ENCODE data around the gene PCSK4.

GRCh38 chr19:1435378-1435989 is 54.7 kb downstream of the PCSK4 start:
- TF ChIP-seq CTCF (IDR thresholded peaks at IDR 0.05; ENCODE audit: low read depth, low read length, poor library complexity, severe bottlenecking) (no peak), EZH2phosphoT487 (IDR thresholded peaks at IDR 0.05; ENCODE audit: borderline replicate concordance, low read length) (no peak)

All from DOHH2 (cell line).